Upper lobe of left lung (tissue), 6 donors: ENCODE data around the gene CTNNBIP1. TPM values are rescaled to one million over a fixed set of nuclear protein-coding genes. Genes with fewer than 3 reads are reported as not detected.

Source experiments
- ATAC-seq, 2 donors: fragments of 200-7000 bp; cut with Tn5 transposase; one replicate each; pipeline ENCODE4 v1.9.1; 2022; ENCODE audit warnings: mild to moderate bottlenecking in 2 of 2, moderate library complexity in 2 of 2; ENCODE audit not compliant: low FRiP score in 2 of 2
- DNase-seq, 2 donors: peaks; one replicate each; pipeline ENCODE4 v3.0.0-alpha.2; 2019 to 2020
- H3K27ac ChIP-seq, 4 donors: fragments of 200-600 bp; sonication (generic); one replicate each; pipeline ENCODE4 v1.5.1; 2016 to 2019
- H3K27me3 ChIP-seq, 4 donors: fragments of 200-600 bp; sonication (generic); one replicate each; pipeline ENCODE4 v1.5.1; 2017 to 2019
- H3K36me3 ChIP-seq, 4 donors: fragments of 200-600 bp; sonication (generic); one replicate each; pipeline ENCODE4 v1.5.1; 2016 to 2019
- H3K4me1 ChIP-seq, 4 donors: fragments of 200-600 bp; sonication (generic); one replicate each; pipeline ENCODE4 v1.5.1; 2018 to 2019
- H3K4me3 ChIP-seq, 4 donors: fragments of 200-600 bp; sonication (generic); one replicate each; pipeline ENCODE4 v1.5.1; 2017 to 2019; ENCODE audit warnings: mild to moderate bottlenecking in 2 of 4, moderate library complexity in 1 of 4
- H3K9me3 ChIP-seq, 4 donors: fragments of 200-600 bp; sonication (generic); one replicate each; pipeline ENCODE4 v1.5.1; 2018 to 2019
- CTCF ChIP-seq, 6 experiments: fragments of 450-650 bp in 4 of 6; fragments of 200-600 bp in 2 of 6; sonication (generic) in 2 of 6; IDR thresholded peaks; one replicate each; pipeline ENCODE4 v1.5.1; 2016 to 2019; ENCODE audit warnings: antibody characterized with exemption in 6 of 6
- EP300 ChIP-seq, 4 donors: sonication (generic); formaldehyde crosslinking; IDR thresholded peaks; one replicate each; pipeline ENCODE4 v1.5.1; 2017; ENCODE audit warnings: antibody characterized with exemption in 4 of 4, control low read depth in 2 of 4
- POLR2A ChIP-seq, 4 donors: fragments of 450-650 bp; IDR thresholded peaks; one replicate each; pipeline ENCODE4 v1.5.1; 2016 to 2017; ENCODE audit warnings: antibody characterized with exemption in 4 of 4, mild to moderate bottlenecking in 2 of 4
- POLR2AphosphoS5 ChIP-seq, 2 donors: sonication (generic); formaldehyde crosslinking; IDR thresholded peaks; one replicate each; pipeline ENCODE4 v1.5.1; 2017; ENCODE audit warnings: antibody characterized with exemption in 2 of 2
- WGBS, 2 donors: methylation state at CpG; one replicate each; pipeline ENCODE4 v1.1.5; 2017 to 2018; 5-methylcytosine and 5-hydroxymethylcytosine counted together
- total RNA-seq, 6 donors: library from RNA; depleted of rRNA in 4 of 6; stranded (reverse); fragments of >200 nt in 4 of 6; gene quantifications; one replicate each; pipeline versions ENCODE4 v1.1.0 to v1.2.1, GENCODE V29; 2016 to 2021
- donor health status: DM: no; HTN: no; CAD: no; lungs with moderate emphysema.
- donor health status: DM: no; HTN: yes; CAD: no; lungs with severe emphysema.

CTNNBIP1 gene
- total RNA-seq, 6 donors from 2014 or later, result 39.8 to 85.8 (median 73.1) TPM

- Histone ChIP-seq H3K4me3 (no peak overlapping the region), H3K27me3 (no peaks in the 10 kb centered on the region), H3K36me3 (peaks cover 0 to 8% (median 4%) of the 10 kb centered on the region in 4 donors), H3K27ac (peak overlapping the region in 1 of 4 donors; percentile 84), H3K4me1 (peaks cover 37 to 54% (median 39%) of the 10 kb centered on the region in 4 donors), H3K9me3 (no peaks in the 10 kb centered on the region)
- DNase-seq (no peak), ATAC-seq (no peak)
- no peak for TF ChIP-seq POLR2AphosphoS5 (IDR thresholded peaks at IDR 0.05)
- no peak for TF ChIP-seq POLR2A (IDR thresholded peaks at IDR 0.05)
- TF ChIP-seq CTCF (IDR thresholded peaks at IDR 0.05), result no peak
- no peak for TF ChIP-seq EP300 (IDR thresholded peaks at IDR 0.05)
- WGBS, 2 donors, result 82 to 88% methylated on average over 8 to 9 of the region's 9 CpGs
These were observed 21.2 kb downstream of the CTNNBIP1 start for GRCh38 chr1:9888886-9889285.

- TF ChIP-seq EP300 (IDR thresholded peaks at IDR 0.05) (no peak), POLR2A (IDR thresholded peaks at IDR 0.05) (no peak), POLR2AphosphoS5 (IDR thresholded peaks at IDR 0.05) (no peak), CTCF (IDR thresholded peaks at IDR 0.05) (no peak)
- WGBS, 2 donors, result 94 to 97% methylated on average over 4 of the region's 4 CpGs
- H3K9me3 ChIP-seq, result no peaks in the 10 kb centered on the region
These were observed 23.0 kb downstream of the CTNNBIP1 start for GRCh38 chr1:9887070-9887469.

GRCh38 chr1:9886092-9886742 is 23.9 kb downstream of the CTNNBIP1 start:
- Histone ChIP-seq H3K27me3 (no peaks in the 10 kb centered on the region), H3K36me3 (peaks cover 3 to 10% (median 6%) of the 10 kb centered on the region in 4 donors), H3K27ac (peak overlapping the region in 2 of 4 donors; percentile 21 to 25), H3K4me3 (no peak overlapping the region), H3K4me1 (peaks cover 15 to 27% (median 19%) of the 10 kb centered on the region in 4 donors), H3K9me3 (no peaks in the 10 kb centered on the region)
- DNase-seq, result no peak
- 73 to 78% methylated on average over 16 to 17 of the region's 17 CpGs for WGBS, 2 donors
- no peak for ATAC-seq
- no peak for TF ChIP-seq POLR2A (IDR thresholded peaks at IDR 0.05)
- TF ChIP-seq EP300 (IDR thresholded peaks at IDR 0.05), result no peak
- no peak for TF ChIP-seq POLR2AphosphoS5 (IDR thresholded peaks at IDR 0.05)
- no peak for TF ChIP-seq CTCF (IDR thresholded peaks at IDR 0.05)

More at GRCh38 chr1:9887070-9887469, 23.0 kb downstream of the CTNNBIP1 start:
- peaks cover 20 to 36% (median 25%) of the 10 kb centered on the region in 4 donors for H3K4me1 ChIP-seq
- H3K27me3 ChIP-seq, result no peaks in the 10 kb centered on the region
- no peak overlapping the region for H3K27ac ChIP-seq
- peaks cover 3 to 10% (median 6%) of the 10 kb centered on the region in 4 donors for H3K36me3 ChIP-seq
- no peak overlapping the region for H3K4me3 ChIP-seq
- ATAC-seq (no peak), DNase-seq (no peak)

GRCh38 chr1:9884805-9885204 is 25.3 kb downstream of the CTNNBIP1 start:
- H3K36me3 ChIP-seq, result peaks cover 3 to 10% (median 6%) of the 10 kb centered on the region in 4 donors
- ATAC-seq, result no peak
- DNase-seq, result peak in 1 of 2 donors; percentile 43
- H3K27me3 ChIP-seq, result no peaks in the 10 kb centered on the region
- no peaks in the 10 kb centered on the region for H3K9me3 ChIP-seq
- no peak overlapping the region for H3K4me3 ChIP-seq
- TF ChIP-seq CTCF (IDR thresholded peaks at IDR 0.05) (no peak), POLR2A (IDR thresholded peaks at IDR 0.05) (no peak), POLR2AphosphoS5 (IDR thresholded peaks at IDR 0.05) (no peak), EP300 (IDR thresholded peaks at IDR 0.05) (no peak)
- 92 to 93% methylated on average over 8 of the region's 8 CpGs for WGBS, 2 donors
- H3K27ac ChIP-seq, result no peak overlapping the region
- peaks cover 1 to 13% (median 5%) of the 10 kb centered on the region in 4 donors for H3K4me1 ChIP-seq
